Brain microvascular endothelial cell (primary cell): ENCODE measurements around the gene NRXN3.
A peak's percentile ranks its signal among the peaks of the same experiment; 100 is the strongest.

Experiments used
- DNase-seq: peaks from one replicate; pipeline ENCODE4 v3.0.0-alpha.2; 2020
- H3K27ac ChIP-seq: fragments of 250-450 bp; sonication (Bioruptor Pico); 2 replicates; pipeline ENCODE4 v1.5.1; 2020; ENCODE audit warnings: mild to moderate bottlenecking, moderate library complexity
- H3K27me3 ChIP-seq: fragments of 250-450 bp; sonication (Bioruptor Pico); replicated peaks from 2 replicates; pipeline ENCODE4 v1.5.1; 2020; ENCODE audit warnings: mild to moderate bottlenecking
- H3K36me3 ChIP-seq: fragments of 250-450 bp; sonication (Bioruptor Pico); replicated peaks from 2 replicates; pipeline ENCODE4 v1.5.1; 2020; ENCODE audit warnings: mild to moderate bottlenecking
- H3K4me3 ChIP-seq: 2 replicates; pipeline ENCODE4 v1.5.1; 2011; ENCODE audit warnings: low read depth, mild to moderate bottlenecking, control low read depth, low read length, moderate library complexity
- in situ Hi-C: cut with HindIII; loops from 2 replicates; pipeline ENCODE4 v1.10.0; 2017; ENCODE audit warnings: low sequenced_read_pairs, low pct_ligation_motif_present
- TF ChIP-seq, protein P1 (sequence below): IDR thresholded peaks from 2 replicates; pipeline ENCODE4 v1.5.1; 2011; ENCODE audit warnings: low read depth, mild to moderate bottlenecking, moderate library complexity, low read length, control low read depth, inconsistent platforms; ENCODE audit errors: missing control alignments

The NRXN3 gene

DNA sequence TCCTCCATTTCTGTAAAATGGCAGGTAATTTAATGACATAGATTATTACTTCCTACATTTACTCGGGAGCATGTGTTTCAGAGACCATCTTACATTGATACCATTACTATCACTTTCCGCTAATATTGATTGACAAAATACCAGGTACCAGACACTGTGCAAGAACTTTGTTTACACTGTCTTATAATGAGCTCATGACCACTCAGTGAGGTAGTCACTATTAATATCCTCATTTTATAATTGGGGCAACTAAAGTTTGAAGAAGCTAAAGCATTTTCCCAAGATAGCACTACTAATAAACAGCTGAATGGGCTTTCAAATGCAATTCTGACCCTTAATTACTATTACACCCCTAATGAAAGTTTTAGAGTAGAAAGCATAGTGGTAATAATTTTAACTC lies 1306.4 kb downstream of the NRXN3 start:
- Histone ChIP-seq H3K27me3 (no peaks in the 10 kb centered on the region), H3K27ac (no peak overlapping the region), H3K4me3 (no peak overlapping the region), H3K36me3 (no peaks in the 10 kb centered on the region)
- TF ChIP-seq, protein P1, sequence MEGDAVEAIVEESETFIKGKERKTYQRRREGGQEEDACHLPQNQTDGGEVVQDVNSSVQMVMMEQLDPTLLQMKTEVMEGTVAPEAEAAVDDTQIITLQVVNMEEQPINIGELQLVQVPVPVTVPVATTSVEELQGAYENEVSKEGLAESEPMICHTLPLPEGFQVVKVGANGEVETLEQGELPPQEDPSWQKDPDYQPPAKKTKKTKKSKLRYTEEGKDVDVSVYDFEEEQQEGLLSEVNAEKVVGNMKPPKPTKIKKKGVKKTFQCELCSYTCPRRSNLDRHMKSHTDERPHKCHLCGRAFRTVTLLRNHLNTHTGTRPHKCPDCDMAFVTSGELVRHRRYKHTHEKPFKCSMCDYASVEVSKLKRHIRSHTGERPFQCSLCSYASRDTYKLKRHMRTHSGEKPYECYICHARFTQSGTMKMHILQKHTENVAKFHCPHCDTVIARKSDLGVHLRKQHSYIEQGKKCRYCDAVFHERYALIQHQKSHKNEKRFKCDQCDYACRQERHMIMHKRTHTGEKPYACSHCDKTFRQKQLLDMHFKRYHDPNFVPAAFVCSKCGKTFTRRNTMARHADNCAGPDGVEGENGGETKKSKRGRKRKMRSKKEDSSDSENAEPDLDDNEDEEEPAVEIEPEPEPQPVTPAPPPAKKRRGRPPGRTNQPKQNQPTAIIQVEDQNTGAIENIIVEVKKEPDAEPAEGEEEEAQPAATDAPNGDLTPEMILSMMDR, result no peak
- in situ Hi-C loops, result no loop called here
- DNase-seq, result no peak

DNA sequence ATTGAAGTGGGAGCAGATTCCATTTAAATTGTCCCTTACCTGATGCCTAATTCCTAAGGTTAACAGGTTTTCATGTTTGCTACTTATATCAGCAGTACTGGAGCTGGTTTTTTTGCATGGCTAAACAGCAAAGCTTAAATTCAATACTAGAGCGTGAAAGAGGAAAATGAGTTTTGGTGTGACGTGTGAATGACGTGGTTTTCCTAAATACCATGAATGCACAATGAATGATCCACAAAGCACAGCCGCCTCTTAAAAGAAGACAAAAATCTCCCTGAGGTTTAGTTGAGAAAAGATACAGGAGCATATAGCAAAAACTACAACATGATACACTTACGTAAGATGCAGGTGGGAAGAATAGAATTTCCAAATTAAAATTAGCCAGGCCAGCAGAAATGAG lies 1310.0 kb downstream of the NRXN3 start:
- in situ Hi-C loops, result no loop called here
- no peak for DNase-seq
- Histone ChIP-seq H3K27ac (no peak overlapping the region), H3K27me3 (no peaks in the 10 kb centered on the region), H3K4me3 (no peak overlapping the region), H3K36me3 (no peaks in the 10 kb centered on the region)
- TF ChIP-seq, protein P1, result no peak

DNA sequence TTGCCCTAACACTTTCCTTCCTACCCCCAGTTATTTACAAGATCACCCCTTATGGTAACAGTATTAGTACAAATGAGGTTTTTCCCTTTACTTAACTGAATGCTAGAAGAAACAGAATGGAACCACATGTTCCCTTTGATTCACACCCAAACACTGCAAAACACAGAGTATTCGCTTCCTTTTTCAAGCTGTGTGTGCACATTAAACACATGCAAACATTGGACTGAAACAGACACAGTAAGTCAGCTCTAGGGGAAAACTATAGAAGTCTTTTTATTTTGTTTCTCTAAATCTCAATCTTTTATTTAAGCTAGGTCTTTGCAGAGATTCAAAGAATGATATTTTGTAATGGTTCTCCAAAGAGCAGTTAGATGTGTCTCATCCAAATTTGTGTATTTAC lies 1312.7 kb downstream of the NRXN3 start:
- no peak overlapping the region for H3K4me3 ChIP-seq
- H3K36me3 ChIP-seq, result no peaks in the 10 kb centered on the region
- H3K27ac ChIP-seq, result peak overlapping the region; percentile 4
- TF ChIP-seq, protein P1, result no peak
- no peaks in the 10 kb centered on the region for H3K27me3 ChIP-seq
- no peak for DNase-seq
- in situ Hi-C loops, result no loop called here

DNA sequence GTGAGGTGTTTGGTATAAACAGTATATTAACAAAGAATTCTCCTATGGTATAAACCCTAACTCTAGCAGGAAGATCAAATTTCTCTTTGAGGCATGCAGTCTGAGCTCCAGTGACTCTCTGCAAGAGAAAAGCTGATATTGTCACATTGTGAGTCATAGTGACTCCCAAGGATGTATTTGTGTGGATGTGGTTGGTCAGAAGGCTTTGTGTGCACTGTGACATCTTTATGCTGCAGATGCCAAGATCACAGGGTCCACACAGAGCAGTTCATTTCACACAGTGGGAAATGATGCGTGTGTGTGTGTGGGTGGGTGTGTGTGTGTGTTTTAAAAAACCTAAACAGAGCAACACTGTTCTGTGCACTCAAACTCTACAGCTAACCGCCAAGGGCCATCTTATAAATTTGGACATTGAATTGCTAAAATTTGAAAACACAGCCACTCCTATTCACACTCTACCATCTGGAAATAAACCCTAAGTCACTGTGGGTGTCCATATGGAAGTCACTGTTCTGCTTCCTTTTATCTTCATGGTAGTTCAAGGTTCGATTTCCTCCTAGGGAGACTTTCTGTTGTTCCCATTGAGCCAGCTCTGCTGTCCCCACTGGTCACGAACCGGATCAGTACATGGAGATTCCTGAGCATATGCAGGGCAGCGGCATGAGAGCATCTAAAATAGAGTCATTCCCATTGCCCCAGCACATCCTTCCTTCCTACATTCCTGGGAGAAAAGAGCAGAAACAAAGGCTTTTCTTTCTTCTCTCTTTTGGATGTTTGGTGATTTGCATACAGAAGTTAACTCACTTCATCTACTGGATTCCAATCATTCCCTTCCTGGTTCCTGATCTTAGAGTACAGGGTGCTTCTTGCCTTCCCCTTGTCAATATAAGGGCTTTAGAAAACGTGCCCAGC lies 1313.6 kb downstream of the NRXN3 start:
- H3K36me3 ChIP-seq, result no peaks in the 10 kb centered on the region
- TF ChIP-seq, protein P1, result no peak
- in situ Hi-C loops, result no loop called here

DNA sequence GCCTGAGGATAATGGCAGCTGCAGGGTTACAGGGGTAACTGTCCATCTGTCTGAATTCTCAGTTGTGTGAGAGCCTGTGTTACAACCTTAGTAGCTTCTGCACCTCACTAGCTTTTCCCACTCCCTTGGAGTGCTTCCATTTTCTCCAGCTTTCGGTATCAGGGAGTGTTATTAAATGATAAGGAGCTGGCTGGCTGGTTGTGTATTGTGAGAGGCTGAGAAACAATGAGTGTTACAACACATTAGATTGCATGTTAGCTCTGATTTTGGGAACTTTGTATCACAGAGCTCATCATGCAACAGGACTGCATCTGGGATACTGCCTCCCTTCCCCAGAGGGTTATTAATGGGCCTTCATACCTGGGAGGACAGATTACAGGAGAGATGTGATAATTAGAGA lies 1317.5 kb downstream of the NRXN3 start:
- no peak overlapping the region for H3K27ac ChIP-seq
- TF ChIP-seq, protein P1, result no peak
- no peaks in the 10 kb centered on the region for H3K27me3 ChIP-seq
- no peaks in the 10 kb centered on the region for H3K36me3 ChIP-seq
- in situ Hi-C loops, result no loop called here
- no peak for DNase-seq
- no peak overlapping the region for H3K4me3 ChIP-seq

More for the DNA sequence above, 1313.6 kb downstream of the NRXN3 start:
- peak; percentile 88 for DNase-seq
- Histone ChIP-seq H3K4me3 (no peak overlapping the region), H3K27me3 (no peaks in the 10 kb centered on the region), H3K27ac (peak overlapping the region; percentile 56)
